HG03095 (cell line): ENCODE results near the gene MCRIP1.

Source experiments
- ATAC-seq: cut with Tn5 transposase; IDR thresholded peaks from one replicate; pipeline ENCODE4 v1.9.1; 2021; ENCODE audit warnings: moderate library complexity; ENCODE audit not compliant: unreplicated experiment

Gene MCRIP1

DNA sequence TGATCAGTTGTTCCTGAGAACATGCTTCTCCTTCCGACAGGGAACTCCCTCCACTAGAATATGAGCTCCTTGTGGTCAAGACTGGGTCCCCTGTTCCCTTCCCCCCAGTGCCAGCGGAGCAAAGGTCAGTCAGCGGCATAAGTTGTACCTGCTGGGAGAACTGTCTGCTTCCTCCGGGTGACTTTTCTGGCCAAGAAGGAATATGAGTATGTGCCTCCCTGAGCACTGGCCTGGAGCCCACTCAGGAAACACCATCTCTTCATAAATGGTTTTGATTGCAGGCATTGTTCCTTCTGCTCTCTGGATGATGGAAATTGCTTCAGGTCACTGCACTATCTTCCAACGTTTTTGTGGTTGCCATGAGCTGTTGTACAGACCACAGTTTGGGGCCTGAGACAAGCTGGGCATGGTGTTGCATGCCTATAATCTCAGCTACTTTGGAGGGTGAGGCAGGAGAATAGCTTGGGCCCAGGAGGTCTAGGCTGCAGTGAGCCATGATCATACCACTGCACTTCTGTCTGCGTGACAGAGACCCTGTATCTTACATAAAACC lies 30.1 kb upstream of the MCRIP1 start:
- ATAC-seq, result no peak

DNA sequence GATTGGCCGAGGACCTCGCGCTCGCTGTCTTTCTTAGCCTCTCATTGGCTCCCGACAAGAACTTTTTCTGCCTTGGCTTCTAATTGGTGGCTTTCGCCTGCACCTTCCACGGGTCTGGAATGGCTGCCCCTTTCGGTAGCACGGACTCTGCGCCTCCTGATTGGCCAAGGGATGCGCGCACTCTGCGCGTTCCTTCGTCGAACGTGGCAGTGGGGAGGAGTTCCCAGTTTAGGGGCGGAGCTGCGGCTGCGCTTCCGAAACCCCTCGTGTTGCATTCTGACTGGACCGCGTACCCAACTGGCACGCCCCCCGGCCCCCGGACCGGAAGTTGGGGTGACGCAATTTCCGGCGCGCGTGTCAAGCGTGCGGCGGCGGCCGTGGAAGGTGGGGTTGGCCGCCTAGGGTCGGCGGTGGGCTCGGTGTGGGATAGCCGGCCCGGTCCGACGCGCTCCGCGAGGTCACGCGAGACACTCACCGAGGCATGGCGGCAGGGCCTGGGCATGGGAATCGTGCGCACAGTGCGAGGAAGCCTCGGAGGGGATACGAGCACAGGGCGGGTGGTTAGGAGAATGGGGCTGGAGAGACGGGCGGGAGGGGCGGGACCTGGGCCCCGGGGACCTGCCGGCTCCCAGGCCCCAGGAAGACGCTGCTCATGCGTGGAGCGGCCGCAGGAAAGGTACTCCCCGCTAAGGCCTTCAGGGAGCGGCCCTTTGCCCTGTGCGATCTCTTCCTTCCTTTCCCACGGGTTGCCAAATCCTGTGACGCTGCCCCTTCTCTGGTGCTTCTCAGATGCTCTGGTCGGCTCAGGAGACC lies 27.9 kb upstream of the MCRIP1 start:
- peak; percentile 65 for ATAC-seq

GRCh38 chr17:81859906-81860755 lies 27.0 kb upstream of the MCRIP1 start, which contains the start of gene P4HB:
P4HB (minus strand) TSS chr17:81860535; CDS start chr17:81860471, 64 bp downstream.
- no peak for ATAC-seq

DNA sequence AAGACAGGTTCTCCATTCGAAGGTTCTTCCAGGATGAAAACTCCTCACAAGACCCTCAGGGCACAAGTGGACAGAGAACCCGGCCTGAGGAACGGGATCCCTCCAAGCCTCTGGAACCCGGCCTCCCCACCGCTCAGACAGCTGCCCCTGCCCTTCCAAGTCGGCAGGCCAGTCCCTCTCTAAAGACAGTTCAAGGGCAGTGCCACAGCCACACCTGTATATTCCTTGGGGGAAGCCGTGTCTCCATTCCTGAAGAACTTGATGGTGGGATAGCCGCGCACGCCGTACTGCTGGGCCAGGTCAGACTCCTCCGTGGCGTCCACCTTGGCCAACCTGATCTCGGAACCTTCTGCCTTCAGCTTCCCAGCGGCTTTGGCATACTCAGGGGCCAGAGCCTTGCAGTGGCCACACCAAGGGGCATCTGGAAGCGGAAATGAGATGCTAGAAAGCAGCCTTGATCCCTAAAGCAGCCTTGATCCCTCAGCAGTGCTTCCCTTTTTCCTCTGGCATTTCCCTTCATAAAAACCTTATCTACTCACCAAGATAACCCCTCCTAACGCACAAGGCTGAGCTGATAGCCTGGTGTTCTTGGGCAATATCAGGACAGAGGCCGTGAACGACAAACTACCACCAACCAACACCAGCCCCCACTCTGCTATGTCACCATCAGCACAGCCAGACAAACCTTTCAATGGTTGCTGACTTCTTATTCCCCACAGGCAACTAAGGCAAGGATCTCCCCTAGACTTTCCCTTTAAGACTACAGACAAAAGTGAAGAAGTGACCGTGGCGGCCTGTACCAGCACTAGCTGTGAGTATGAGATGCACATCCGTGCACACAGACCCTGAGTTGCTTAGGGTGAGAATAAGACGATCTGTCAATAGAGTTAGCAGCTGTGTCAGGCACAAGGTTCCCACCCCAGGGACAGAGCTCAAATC lies 26.1 kb upstream of the MCRIP1 start:
- ATAC-seq, result no peak

DNA sequence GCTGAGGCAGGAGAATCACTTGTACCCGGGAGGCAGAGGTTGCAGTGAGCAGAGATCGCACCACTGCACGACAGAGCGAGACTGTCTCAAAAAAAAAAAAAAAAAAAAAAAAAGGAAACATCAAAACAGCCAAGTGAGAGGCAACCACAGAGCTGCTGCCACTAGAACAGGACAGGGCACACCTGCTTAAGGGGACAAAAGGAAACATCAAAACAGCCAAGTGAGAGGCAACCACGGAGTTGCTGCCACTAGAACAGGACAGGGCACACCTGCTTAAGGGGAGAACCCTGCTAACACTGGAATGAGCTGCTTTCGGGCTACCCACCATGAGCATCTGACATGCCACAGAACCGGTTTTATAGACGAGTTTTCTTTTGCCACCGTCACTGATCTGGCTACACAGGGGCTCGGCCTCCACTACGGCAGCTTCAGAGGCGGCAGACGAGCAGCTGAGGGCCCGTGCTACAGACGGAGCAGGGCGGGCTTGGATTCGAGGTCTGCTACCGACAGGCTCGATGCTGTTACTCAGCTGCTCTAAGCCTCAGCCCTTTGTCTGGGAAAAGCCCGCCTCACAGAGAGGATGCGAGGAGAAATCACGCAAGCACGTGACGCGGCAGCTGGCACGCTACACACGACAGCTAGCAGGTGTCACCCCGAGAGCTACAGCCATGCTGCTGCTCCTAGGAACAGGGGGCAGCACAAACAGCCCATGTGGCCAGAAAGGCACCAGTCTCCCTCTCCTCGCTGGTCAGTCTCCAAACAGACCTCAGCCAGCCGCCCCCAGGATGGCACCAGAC lies 25.3 kb upstream of the MCRIP1 start:
- ATAC-seq, result no peak

GRCh38 chr17:81854974-81855774 lies 22.1 kb upstream of the MCRIP1 start:
- no peak for ATAC-seq

GRCh38 chr17:81852237-81852636 lies 19.1 kb upstream of the MCRIP1 start:
- no peak for ATAC-seq

GRCh38 chr17:81851423-81851822 lies 18.3 kb upstream of the MCRIP1 start:
- no peak for ATAC-seq

- ATAC-seq, result no peak
These were observed 16.4 kb upstream of the MCRIP1 start for GRCh38 chr17:81849457-81849856.

DNA sequence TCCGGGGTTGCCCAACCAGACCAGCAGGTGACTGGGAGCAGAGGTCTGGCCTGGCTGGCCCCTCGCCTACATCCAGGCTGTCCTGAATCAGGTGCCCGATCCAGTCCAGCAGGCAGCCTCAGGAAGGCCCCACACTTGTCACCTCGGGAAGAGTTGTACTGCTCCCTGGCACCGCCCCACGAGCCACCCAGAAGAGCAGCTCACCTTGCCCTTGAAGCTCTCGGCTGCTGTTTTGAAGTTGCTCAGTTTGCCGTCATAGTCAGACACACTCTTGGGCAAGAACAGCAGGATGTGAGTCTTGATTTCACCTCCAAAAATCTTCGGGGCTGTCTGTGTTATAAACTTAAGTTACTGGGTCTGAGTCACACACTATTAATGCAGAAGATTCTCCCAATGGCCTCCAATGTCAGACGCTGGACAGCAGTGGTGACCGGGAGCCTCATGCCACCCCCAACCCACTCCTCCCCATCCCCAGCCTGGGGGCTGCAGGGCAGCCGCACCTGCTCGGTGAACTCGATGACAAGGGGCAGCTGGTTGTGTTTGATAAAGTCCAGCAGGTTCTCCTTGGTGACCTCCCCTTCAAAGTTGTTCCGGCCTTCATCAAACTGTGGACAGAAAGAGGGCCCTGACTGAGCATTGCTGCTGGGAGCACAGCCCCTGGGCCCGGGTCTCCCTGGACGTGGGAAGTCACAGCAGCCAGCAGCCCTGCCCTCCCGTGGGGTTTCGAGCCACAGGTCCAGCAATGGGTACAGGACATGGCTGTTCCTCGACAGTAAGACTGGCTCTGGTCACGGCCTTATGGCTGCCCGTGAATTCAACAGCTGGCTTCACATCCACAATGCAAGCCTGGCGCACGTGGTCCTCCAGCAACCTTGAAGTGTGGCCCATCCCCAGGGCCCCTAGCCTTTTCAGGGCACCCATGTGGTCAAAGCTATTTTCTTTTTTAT lies 13.9 kb upstream of the MCRIP1 start:
- no peak for ATAC-seq

GRCh38 chr17:81845881-81846742 lies 13.0 kb upstream of the MCRIP1 start:
- no peak for ATAC-seq

- no peak for ATAC-seq
These were observed 12.3 kb upstream of the MCRIP1 start for GRCh38 chr17:81845361-81845760.

DNA sequence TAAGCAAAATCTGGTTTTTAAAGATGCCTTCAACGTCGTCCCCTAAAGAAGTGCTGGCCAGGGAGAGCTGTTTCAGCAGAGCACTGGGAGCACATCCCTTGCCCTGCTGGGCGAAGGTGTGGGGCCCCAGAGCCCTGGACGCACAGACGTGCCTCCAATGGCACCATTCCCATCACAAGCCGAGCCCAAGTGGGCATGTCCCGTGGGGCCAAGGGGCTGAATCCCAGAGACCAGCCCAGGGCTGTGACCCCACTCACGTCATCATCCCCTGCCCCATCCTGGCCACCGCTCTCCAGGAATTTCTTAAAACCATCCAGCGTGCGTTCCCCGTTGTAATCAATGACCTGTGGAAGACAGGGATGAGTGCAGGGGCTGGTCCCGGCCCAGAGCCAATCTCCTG lies 11.8 kb upstream of the MCRIP1 start:
- no peak for ATAC-seq

GRCh38 chr17:81844327-81844851 lies 11.3 kb upstream of the MCRIP1 start:
- no peak for ATAC-seq

DNA sequence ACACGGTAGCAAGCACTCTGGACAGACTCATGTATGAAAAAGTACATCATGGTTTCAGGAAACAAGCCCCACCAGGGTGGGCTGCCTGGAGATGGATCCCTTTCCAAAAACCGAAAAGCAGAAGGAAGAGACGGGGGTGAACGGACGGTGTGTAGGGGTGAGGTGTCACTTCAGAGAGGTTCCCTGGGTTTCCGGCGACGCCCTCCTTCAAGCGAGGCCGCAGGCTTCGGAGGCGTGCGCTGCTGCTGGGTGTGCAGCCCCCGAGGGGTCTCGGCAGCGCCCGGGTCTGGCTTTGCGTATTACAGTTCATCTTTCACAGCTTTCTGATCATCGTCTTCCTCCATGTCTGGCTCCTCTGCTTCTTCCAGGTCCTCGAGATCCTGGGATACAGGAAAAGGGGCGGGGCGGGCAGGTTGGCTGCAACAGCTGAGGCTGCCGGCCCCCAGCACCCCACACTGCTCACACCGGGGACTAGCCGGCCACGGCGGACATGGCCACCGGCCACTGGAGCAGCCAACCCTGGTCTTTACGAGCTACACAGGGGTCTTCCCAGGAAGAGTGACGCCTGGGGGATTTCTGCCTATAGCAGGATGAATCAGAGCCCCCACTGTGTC lies 10.7 kb upstream of the MCRIP1 start:
- no peak for ATAC-seq
